GM12872 (cell line): ENCODE data around the gene TOGARAM2.

Experiments used
- CTCF ChIP-seq: IDR thresholded peaks from 3 replicates; pipeline ENCODE4 v1.5.1; 2011; ENCODE audit warnings: low read depth, mild to moderate bottlenecking, low read length, moderate library complexity; ENCODE audit not compliant: insufficient read depth

Gene TOGARAM2

GRCh38 chr2:28982381-28982950 lies 1.4 kb downstream of the TOGARAM2 start:
- TF ChIP-seq CTCF, result no peak

- TF ChIP-seq CTCF, result no peak
Measured at GRCh38 chr2:28986429-28986828, 5.3 kb downstream of the TOGARAM2 start.

- no peak for TF ChIP-seq CTCF
Measured at GRCh38 chr2:28989973-28990372, 8.9 kb downstream of the TOGARAM2 start.

- TF ChIP-seq CTCF, result no peak
Measured at GRCh38 chr2:28990445-28990844, 9.3 kb downstream of the TOGARAM2 start.

- no peak for TF ChIP-seq CTCF
Measured at GRCh38 chr2:28991021-28991420, 9.9 kb downstream of the TOGARAM2 start.

GRCh38 chr2:28991460-28991859 lies 10.4 kb downstream of the TOGARAM2 start:
- no peak for TF ChIP-seq CTCF

- no peak for TF ChIP-seq CTCF
Measured at GRCh38 chr2:28993206-28993960, 12.3 kb downstream of the TOGARAM2 start.
